PC-3 (cell line): ENCODE results near the gene SLC8A1. TPM values are rescaled to one million over a fixed set of nuclear protein-coding genes. Genes with fewer than 3 reads are reported as not detected.

ENCODE experiments used
- ATAC-seq: fragments of 200-7000 bp; cut with Tn5 transposase; 2 replicates; pipeline ENCODE4 v1.9.1; 2020; ENCODE audit warnings: mild to moderate bottlenecking, moderate library complexity
- BruUV-seq: library from RNA; stranded (reverse); fragments of 400-500 nt; replicated peaks from 2 replicates; lab custom pipeline; 2021; lab: Mats Ljungman, UMichigan
- CTCF ChIA-PET: fragments of 300-600 bp; sonication (Branson Sonifier 250); formaldehyde crosslinking; loops from one replicate; lab custom pipeline; 2022; ENCODE audit warnings: antibody characterized with exemption; lab: Charles Lee
- POLR2A ChIA-PET: fragments of 300-600 bp; sonication (Branson Sonifier 250); formaldehyde crosslinking; loops from one replicate; lab custom pipeline; 2022; ENCODE audit warnings: antibody characterized with exemption; ENCODE audit not compliant: unreplicated experiment; lab: Charles Lee
- DNase-seq: peaks from one replicate; pipeline ENCODE4 v3.0.0-alpha.2; 2015
- H2AFZ ChIP-seq: fragments of 300-600 bp; sonication (generic); 2 replicates; pipeline ENCODE4 v1.6.0; 2016; ENCODE audit warnings: antibody characterized with exemption, low read length
- H3F3A ChIP-seq: fragments of 300-600 bp; sonication (generic); one replicate; pipeline ENCODE4 v1.6.0; 2017; ENCODE audit warnings: antibody characterized with exemption, low read length, control low read depth, mild to moderate bottlenecking; ENCODE audit not compliant: unreplicated experiment
- H3K27ac ChIP-seq: fragments of 300-600 bp; sonication (generic); 2 replicates; pipeline ENCODE4 v1.5.1; 2016; ENCODE audit warnings: mild to moderate bottlenecking, low read length
- H3K27me3 ChIP-seq: fragments of 300-600 bp; sonication (generic); 2 replicates; pipeline ENCODE4 v1.6.1; 2016; ENCODE audit warnings: low read length, mixed read lengths
- H3K36me3 ChIP-seq: fragments of 300-600 bp; sonication (generic); 2 replicates; pipeline ENCODE4 v1.6.1; 2016; ENCODE audit warnings: low read depth, mixed run types, low read length, mixed read lengths
- H3K4me1 ChIP-seq: fragments of 300-600 bp; sonication (generic); 2 replicates; pipeline ENCODE4 v1.5.1; 2016; ENCODE audit warnings: low read length; ENCODE audit not compliant: insufficient read depth
- H3K4me2 ChIP-seq: fragments of 300-600 bp; sonication (generic); 2 replicates; pipeline ENCODE4 v1.6.0; 2016; ENCODE audit warnings: low read length
- H3K4me3 ChIP-seq: fragments of 300-600 bp; sonication (generic); 2 replicates; pipeline ENCODE4 v1.5.1; 2016; ENCODE audit warnings: mild to moderate bottlenecking, low read length, mixed read lengths
- H3K79me2 ChIP-seq: fragments of 300-600 bp; sonication (generic); 2 replicates; pipeline ENCODE4 v1.6.1; 2017; ENCODE audit warnings: low read length, mixed read lengths
- H3K9ac ChIP-seq: fragments of 300-600 bp; sonication (generic); 2 replicates; pipeline ENCODE4 v1.6.0; 2016; ENCODE audit warnings: mild to moderate bottlenecking, low read length
- H3K9me2 ChIP-seq: fragments of 300-600 bp; sonication (generic); replicated peaks from 2 replicates; pipeline ENCODE4 v1.6.1; 2016; ENCODE audit warnings: mixed run types, low read length, mixed read lengths
- H3K9me3 ChIP-seq: fragments of 300-600 bp; sonication (generic); 2 replicates; pipeline ENCODE4 v1.6.1; 2016; ENCODE audit warnings: low read length, mixed read lengths
- H4K20me1 ChIP-seq: fragments of 300-600 bp; sonication (generic); 2 replicates; pipeline ENCODE4 v1.6.1; 2016; ENCODE audit warnings: low read length, mixed read lengths
- EZH2 ChIP-seq: fragments of 300-600 bp; sonication (generic); IDR thresholded peaks from one replicate; pipeline ENCODE4 v1.6.1; 2017; ENCODE audit warnings: antibody characterized with exemption, mild to moderate bottlenecking, low read length; ENCODE audit not compliant: unreplicated experiment
- EZH2phosphoT487 ChIP-seq: fragments of 300-600 bp; sonication (generic); IDR thresholded peaks from 2 replicates; pipeline ENCODE4 v1.6.1; 2018; ENCODE audit warnings: mild to moderate bottlenecking, antibody characterized with exemption, low read length, borderline replicate concordance
- intact Hi-C: fragments of 100-400 bp; cut with micrococcal nuclease; formaldehyde crosslinking; loops from 2 replicates; pipeline ENCODE4 v1.9.0; 2023
- total RNA-seq: library from RNA; depleted of rRNA; stranded (reverse); fragments of >200 nt; gene quantifications from 2 replicates; pipeline ENCODE4 v1.2.3, GENCODE V29; 2014
- TF ChIP-seq, protein P1 (sequence below): fragments of 300-600 bp; sonication (generic); conservative IDR thresholded peaks from 2 replicates; pipeline ENCODE4 v1.5.1; 2017; ENCODE audit warnings: antibody characterized with exemption, low read depth, mild to moderate bottlenecking, low read length

Gene SLC8A1
- total RNA-seq, 1 experiment from 2014 or later = 1.3 TPM

DNA sequence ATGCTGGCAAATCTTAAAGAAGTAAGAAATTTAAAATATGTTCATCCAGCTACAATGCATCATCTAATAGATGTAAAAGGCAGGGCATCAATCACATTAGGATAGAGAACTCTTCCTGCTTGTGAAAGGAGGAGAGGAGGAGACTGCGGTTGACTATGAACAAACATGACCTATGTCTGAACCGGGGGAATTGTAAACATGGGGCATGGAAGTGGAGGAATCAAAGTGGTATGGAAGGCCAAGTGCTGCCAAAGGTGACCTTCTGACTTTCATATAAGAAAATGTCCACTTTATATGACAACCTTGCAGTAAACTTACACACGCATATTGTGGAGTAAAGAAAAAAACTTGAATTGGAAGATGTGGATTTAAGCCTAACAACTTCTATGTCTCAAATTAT, 20.0 kb upstream of the SLC8A1 start:
- POLR2A ChIA-PET = no interaction called here
- peak; percentile 28 for DNase-seq

DNA sequence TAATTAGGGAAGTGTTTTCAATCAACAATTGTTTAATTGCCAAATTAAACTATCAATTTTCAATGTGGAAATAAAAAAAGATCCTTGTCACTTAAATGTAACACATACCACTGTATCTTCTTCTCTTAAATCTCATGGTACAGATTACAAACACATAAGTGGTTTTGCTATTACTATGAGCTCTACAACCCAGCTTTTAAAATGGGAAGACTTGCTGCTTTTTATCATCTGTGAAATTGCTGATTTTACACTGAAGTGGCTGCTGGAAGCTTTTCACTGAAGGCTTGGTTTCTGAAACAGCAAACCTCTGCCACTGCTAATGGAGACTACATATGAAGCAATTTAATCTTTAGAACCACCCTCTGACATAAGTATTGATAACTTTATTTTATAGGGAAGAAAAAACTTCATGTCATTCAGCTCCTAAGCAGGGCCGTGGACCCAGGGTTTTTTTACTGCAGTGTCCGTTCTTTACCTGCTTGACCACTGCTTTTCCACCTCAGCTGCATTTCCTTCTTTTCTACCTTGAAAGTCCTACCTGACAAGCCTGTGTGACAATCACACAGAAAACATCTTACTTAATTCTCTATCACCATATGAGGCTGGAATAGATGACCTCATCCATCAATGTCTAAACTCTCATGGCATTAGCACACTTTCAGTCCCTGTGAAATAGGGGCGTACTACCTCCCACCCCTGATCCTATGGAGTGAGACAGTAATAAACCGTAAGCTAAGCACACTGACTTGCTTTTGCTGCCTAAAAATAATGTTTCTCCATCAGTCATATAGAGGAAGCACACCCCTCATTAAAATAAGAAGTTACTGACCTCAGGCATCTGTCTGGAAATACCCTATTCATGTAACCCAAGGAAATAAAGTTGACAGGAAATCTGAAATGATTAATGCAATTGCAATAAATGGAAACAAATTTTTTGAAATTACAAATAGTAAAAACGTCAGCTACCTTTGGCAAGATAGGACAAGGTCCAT, 19.2 kb upstream of the SLC8A1 start:
- ChIA-PET CTCF (interaction anchor here (1.1 kb wide), 1 partner anchor 13 kb away, joined by 4 read pairs; no protein-coding TSS in a partner anchor), POLR2A (no interaction called here)
- no TSS peak for BruUV-seq
- no peaks in the 10 kb centered on the region for H4K20me1 ChIP-seq
- no peaks in the 10 kb centered on the region for H3K36me3 ChIP-seq
- no peaks in the 10 kb centered on the region for H3K79me2 ChIP-seq
- DNase-seq (no peak), ATAC-seq (no peak)
- H3K4me1 ChIP-seq = no peaks in the 10 kb centered on the region
- TF ChIP-seq EZH2 (no peak), EZH2phosphoT487 (no peak)
- TF ChIP-seq, protein P1, sequence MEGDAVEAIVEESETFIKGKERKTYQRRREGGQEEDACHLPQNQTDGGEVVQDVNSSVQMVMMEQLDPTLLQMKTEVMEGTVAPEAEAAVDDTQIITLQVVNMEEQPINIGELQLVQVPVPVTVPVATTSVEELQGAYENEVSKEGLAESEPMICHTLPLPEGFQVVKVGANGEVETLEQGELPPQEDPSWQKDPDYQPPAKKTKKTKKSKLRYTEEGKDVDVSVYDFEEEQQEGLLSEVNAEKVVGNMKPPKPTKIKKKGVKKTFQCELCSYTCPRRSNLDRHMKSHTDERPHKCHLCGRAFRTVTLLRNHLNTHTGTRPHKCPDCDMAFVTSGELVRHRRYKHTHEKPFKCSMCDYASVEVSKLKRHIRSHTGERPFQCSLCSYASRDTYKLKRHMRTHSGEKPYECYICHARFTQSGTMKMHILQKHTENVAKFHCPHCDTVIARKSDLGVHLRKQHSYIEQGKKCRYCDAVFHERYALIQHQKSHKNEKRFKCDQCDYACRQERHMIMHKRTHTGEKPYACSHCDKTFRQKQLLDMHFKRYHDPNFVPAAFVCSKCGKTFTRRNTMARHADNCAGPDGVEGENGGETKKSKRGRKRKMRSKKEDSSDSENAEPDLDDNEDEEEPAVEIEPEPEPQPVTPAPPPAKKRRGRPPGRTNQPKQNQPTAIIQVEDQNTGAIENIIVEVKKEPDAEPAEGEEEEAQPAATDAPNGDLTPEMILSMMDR = no peak
- H3K4me2 ChIP-seq = no peak overlapping the region
- H3K9me3 ChIP-seq = no peaks in the 10 kb centered on the region
- H3F3A ChIP-seq = no peaks in the 10 kb centered on the region
- H3K9ac ChIP-seq = no peak overlapping the region
- H3K27me3 ChIP-seq = no peaks in the 10 kb centered on the region
- H3K4me3 ChIP-seq = no peak overlapping the region
- no peak overlapping the region for H3K27ac ChIP-seq
- H3K9me2 ChIP-seq = no peaks in the 10 kb centered on the region
- no peak overlapping the region for H2AFZ ChIP-seq
- intact Hi-C loops = no loop called here

More for the DNA sequence above, 20.0 kb upstream of the SLC8A1 start:
- Histone ChIP-seq H3K79me2 (no peaks in the 10 kb centered on the region), H3K9ac (no peak overlapping the region), H3K36me3 (no peaks in the 10 kb centered on the region), H3F3A (no peaks in the 10 kb centered on the region), H3K4me1 (no peaks in the 10 kb centered on the region), H3K4me2 (no peak overlapping the region), H3K27me3 (no peaks in the 10 kb centered on the region), H3K9me3 (no peaks in the 10 kb centered on the region), H3K4me3 (no peak overlapping the region), H3K27ac (no peak overlapping the region), H4K20me1 (no peaks in the 10 kb centered on the region), H2AFZ (no peak overlapping the region), H3K9me2 (no peaks in the 10 kb centered on the region)
- ATAC-seq = no peak
- TF ChIP-seq EZH2 = no peak
- no peak for TF ChIP-seq EZH2phosphoT487
- TF ChIP-seq, protein P1 = no peak
- BruUV-seq = no TSS peak
- CTCF ChIA-PET = no interaction called here
- intact Hi-C loops = no loop called here
